Measurements from ENCODE around the gene BET1L.
"Not testable (repeated sequence)": the region's sequence is repeated elsewhere in the genome, so short reads cannot be mapped to it uniquely, and the experiment has no call there.

The BET1L gene

DNA sequence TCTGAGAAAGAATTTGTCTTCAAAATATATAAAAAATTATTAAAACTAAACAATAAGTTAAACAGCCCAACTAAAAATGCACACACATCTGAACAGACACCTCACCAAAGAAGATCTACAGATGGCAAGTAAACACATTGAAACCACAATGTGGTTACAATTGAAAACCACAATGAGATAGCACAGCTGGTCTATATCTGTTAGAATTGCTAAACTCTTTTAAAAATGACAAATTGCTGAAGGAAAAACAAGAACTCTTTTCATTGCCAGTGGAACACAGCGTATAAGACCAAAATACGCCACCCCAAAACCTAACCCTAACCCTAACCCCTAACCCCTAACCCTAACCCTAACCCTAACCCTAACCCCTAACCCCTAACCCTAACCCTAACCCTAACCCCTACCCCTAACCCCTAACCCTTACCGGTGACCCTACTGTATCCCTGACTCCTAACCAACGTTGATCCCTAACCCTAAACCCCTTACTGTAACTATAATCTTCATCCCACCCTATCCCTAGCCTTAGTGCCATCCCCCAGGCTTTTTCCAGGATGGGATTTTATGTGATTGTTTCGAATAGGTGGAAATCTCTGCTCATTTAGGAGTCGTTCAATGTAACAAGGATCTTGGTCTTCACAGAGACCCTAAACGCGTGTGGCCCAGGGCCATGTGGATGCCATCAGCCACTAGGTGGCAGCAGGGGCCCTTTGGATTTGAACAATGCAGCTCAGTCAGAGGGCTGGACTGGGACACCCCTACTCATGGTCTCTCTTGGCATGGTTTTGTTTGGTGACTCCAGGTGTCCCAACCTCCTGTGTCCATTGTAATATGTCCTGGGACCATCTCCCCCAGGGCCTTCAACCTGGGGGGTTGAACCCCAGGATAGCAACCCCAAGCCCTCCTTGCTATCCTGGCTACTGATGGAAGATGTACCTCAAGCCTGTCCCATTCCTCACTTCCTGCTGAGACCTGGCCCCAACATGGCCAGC is 15.4 kb downstream of the BET1L start:
- DNase-seq, result not testable (repeated sequence)

DNA sequence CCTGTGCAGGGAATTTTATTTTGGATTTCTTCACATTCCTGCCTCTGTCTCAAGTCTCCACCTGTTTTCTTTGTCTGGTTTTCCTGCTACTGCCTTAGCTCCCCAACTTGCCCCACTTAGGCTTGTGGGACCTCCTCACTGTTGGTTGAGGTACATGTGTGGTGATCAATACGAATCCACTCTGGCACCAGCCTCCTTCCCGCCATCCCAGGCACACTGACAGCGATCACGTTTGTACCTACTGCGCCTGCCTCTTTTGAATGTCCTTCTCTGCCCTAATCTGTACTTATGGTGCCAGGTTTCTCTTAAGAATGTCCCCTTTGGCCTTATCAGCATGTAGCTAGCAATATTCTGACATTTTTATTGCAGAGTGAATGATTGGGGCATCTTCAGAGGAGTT is 16.7 kb downstream of the BET1L start:
- DNase-seq, result not testable (repeated sequence)

DNA sequence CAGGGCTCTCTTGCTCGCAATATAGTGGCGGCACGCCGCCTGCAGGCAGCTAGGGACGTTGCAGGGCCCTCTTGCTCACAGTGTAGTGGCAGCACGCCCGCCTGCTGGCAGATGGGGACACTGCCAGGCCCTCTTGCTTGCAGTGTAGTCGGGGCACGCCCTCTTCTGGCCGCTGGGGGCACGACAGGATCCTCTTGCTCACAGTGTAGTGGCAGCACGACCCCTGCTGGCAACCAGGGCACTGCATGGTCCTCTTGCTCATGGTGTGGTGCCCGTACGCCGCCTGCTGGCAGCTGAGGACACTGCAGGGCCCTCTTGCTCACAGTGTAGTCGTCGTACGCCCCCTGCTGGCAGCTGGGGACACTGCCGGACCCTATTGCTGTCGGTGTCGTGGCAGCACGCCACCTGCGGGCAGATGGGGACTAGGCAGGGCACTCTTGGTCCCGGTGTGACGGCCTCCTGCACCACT is 17.3 kb downstream of the BET1L start:
- not testable (repeated sequence) for DNase-seq

DNA sequence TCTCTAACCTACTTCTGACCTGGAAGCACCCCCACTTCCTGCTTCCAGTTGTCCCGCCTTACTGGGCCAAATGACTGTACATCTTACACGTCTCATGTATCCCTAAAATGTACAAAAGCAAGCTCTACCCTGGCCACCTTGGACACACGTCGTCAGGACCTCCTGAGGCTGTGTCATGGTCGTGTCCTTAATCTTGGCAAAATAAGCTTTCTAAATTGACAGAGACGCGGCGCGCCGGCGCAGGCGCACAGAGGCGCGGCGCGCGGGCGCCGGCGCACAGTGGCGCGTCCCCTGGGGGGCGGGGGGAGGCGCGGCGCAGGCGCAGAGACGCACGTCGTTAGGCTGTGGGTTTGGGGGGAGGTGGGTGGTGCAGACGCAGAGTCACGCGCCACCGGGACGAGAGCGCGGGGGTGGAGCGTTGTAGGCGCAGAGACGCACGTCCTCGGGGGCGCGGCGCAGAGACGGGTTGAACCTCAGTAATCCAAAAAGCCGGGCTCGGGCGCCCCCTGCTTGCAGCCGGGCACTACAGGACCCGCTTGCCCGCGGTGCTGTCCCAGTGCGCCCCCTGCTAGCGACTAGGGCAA is 17.9 kb downstream of the BET1L start:
- not testable (repeated sequence) for DNase-seq

DNA sequence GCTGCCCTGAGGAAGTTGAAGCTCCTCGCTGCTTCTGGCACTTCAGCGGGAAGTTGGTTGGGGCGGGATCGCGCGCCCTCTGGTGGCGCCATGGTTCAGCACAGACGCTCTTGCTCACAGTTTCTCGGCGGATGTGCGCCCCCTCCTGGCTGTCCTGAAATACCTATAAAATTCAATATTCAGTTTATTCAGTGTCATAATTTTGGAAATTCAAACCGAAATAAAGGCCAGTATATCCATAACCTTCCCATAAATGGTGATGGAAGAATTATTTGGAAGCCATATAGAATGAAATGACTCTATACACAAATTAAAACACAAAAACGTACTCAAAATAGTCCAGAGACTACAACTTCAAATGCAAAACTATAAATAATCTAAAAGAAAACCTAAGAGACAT is 27.0 kb downstream of the BET1L start:
- DNase-seq, result not testable (repeated sequence)
